Measurements from ENCODE around the gene RERG.

RERG gene

DNA sequence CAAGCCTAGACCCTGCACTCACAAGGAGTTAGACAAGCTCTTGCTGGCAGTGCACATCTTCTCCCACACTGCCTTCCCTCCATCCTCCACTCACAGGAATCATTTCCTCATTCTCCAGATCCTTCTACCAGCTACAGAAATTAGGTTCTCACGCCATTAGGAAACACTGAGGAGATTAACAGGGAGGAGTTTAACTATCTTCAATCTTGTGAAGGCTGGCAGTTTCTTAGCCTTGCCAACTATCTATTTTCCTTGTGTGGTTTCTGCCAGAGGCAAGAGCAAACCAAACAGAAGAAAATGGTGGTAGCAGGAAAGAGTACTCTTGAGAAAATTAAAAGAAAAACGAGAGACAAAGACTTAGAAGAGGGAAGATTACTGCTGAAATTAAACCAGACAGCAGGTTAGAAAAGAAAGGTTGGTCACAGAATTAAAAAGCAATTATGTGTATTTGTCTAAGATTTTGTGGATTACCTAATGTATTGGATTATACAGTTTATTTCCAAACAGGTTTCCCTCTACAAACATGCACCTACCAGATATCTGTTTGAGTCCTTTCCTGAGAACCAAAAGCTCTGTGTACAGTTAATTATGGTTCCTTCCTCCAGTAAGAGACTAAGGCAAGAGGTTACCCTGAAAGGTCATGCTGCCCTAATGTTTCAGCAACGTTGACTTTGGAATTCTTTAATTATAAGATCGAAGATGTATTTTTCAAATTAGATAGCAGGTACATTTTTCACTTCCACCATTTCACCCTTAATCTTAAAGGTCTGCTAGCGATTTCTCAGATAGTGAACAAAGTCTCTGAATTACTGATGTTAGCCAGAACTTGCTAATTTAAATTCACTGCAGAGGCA, 5.0 kb downstream of the RERG start:
- DNase-seq, result no peak

DNA sequence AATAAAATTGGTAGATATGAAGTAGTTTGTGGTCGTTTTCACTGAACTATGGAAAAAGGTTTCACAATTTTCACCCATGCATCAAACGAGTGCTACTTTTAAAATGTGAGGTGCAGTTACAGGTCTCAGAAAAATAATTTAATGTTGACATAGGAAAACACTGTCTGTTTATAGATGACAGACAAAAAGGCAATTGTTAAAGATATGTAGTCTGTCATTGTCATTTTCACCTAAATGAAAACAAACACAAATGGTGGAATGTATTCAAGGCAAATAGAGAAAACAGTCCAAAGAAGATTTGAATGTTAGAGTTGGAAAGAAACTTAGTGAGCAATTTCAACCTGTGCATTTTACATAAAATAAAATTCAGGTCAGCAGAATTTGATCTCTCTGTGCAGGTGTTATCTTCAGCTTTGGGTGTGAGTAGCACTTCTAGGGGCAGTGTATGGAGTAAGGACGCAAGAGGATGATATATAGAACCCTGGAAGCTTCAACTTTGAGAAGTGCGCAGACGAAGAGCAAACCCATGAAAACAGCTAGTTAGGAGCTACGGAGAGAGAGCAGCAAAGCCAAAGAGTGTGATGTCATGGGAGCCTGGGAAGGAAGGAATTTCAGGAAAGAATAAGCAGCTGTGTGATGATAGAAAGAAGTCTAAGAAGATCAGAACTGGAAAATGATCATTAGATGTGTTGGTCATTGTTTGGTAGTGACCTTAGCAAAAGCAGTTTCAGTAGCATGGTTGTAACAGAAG, 6.2 kb downstream of the RERG start:
- no peak for DNase-seq

DNA sequence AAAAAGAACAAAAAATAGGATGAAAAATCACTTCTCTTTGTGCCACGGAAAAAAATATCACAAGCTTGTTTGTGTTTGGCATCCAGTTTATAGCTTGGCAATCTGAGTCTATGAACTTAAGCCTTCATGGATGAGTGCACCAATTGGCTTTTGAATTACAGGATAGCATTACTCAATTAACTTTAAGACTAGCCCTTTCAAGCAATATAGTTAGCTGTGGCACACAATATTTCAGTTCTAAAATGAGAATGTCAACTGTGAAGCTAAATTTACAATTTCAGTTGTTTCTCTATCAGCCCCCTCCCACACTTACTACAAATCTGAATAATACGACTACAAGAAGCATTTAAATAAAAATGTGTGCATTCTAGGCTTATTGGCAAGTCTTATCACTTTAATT, 8.3 kb downstream of the RERG start:
- DNase-seq, result peak; percentile 24

DNA sequence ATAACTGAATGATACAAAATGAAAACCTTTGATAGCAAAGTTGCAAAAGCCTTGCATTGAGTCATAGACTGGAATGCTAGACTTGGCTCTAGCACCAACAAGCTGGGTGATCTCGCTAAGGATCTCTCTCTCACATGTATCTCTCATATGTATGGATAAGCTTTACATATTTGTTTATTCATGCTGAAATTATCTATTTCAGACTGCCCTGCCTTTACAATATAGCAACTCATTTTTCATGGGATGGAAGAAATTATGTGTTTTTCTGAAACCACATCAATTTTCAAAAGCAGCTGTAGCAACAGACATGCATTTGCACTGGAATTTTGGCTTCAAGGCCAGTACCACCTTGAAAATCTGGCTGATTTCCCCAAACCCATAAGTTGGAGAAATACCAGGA, 11.4 kb downstream of the RERG start:
- DNase-seq, result no peak

DNA sequence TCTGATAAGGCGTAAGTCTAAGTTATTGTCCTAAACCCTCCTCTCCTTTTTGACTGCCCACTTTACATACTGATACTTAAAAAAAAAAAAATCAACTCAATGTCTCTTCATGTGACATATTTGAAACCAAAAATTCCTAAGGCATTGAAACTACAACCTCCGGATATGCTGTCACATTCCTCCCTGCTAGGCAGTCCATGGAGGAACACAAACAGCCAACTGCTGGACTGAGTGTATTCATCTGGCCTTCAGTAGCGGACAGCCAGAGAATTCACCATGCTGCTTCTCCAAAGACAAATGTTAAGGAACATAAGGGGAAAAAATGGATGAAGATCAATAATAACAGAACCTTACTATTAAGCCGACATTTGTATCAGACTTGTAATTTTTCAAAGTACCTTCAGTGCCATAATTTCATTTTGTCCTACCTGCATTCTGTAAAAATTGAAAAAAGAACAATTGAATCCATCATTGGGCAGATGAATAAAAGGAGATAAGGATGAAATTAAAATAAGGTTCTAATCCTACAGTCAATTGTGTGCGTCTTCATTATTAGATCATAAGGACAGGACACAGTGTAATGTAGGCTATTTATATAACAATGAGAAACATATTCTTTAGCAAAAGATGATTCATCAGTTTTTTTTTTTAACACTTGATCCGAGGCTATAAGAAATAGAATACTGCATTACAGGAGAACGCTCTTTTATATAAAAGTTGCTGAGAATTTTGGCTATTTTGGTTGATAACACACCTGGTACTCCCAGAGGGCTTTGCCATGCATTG, 12.2 kb downstream of the RERG start:
- DNase-seq, result no peak

DNA sequence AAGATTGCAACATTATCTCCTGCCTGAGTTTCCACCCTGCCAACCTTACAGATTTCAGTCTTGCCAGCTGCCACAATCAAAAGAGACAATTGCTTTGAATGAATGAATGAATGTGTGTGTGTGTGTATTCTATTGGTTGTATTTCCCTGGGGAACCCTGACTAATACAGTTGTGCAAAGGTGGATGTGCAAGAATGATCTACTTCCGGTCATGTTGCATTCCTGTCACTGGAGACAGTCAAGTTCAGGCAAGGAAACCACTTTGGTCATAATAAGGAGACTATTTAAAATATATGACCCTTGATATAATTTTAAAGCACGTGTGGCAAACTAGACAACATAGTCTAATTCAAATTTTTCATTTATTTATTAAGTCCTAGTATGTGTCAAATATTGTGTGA, 13.1 kb downstream of the RERG start:
- no peak for DNase-seq

DNA sequence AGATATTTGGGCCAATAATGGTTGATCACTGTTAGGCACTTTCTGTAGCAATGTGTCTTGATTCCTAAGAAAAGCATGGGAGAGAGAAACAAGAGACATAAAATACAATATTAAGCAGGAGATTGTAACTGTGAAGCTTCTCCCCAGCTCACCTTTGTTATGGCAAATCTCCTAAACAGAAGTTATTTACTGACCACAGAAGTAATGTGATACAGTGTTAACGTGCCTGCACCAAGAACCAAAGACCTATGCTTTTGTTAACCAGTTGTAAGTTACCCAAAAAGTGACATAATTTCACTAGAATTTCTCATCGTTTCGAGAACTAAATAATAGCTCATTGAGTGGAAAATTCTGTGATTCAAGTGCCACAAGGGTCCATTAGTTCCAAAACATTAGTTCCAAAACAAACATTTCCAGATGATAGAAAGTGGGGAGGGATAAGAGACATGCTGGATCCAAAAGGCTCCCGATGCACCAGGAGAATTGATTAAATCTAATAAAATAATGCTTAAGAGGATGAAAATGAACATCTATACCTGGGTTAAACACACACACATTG, 14.3 kb downstream of the RERG start:
- DNase-seq, result no peak

DNA sequence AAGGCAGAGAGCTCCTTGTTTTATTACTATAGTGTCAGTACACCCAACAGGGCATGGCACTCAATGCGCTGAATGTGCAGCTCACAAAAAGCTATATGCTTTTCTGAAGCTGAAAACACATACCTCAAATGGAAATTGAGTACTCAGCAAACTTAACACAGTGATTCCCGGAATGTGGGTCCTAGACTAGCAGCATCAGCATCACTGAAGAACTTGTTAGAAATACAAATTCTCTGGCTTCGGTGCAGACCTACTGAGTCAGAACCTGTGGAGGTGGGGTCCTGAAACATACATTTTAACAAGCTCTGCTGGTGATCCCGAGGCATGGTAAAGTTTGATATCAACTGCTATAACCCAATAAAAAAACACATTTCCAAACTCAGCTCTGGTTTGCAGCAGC, 14.9 kb downstream of the RERG start:
- no peak for DNase-seq

DNA sequence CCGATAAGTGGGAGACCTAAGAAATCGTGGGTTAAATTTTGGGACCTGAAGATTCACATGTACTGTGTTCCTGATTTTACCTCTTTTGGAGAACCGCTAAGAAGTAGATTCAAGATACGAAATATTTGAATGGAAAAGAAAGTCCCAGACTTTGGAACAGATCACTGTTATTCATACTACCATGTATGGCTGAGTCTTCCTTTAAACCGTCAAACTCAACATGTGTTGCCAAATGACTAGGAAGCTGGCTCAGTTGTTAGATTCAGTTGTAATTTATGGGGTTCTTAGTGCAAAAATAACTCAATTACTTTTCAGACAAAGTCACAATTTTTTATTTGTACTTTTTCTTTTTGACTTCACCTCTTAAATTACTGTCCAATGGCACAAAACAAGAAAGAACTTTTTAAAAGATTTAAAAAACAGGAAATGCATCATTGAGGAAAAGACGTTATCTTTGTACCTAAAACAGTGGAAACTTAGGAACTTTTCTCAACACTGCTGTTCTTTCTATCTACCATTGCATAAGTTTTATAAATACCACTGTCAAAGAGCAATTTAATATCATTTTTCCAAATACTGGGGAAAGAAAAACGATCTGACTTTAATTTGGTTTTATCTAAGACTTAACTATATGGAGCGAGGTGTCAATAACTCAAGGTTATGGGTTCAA, 15.7 kb downstream of the RERG start:
- DNase-seq, result no peak

DNA sequence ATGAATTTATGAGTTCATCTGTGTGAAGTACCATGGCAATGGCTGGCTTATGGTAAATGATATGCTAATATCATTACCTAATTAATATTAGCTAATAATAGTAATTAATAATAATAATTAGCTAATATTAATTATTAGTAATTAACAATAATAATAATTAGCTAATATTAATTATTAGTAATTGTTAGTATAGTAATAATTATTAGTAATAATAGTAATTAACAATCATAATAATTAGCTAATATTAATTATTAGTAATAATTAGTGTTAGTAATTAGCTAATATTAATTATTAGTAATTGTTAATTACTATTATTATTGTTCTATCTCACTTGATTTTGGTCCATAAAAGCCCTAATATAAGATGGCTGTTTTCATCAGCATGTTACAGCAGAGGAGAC, 19.8 kb downstream of the RERG start:
- no peak for DNase-seq

DNA sequence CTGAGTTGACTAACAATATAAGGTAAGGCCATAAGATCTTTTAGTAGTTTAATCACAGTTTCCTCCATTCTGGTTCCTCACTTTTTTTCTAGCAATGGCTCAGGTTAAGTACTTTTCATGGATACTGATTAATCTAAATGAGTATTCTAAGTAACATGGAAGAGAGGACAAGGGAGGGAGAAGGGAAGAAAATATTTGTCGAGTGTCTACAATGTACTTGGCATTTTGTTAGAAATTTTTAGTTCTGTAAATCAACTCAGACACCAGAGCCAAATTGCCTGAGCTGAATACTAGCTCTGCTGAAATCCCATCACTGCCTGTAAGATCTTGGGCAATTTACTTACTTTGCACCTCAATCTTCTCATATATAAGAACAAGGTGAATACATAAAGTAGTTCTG, 20.2 kb downstream of the RERG start:
- DNase-seq, result no peak

DNA sequence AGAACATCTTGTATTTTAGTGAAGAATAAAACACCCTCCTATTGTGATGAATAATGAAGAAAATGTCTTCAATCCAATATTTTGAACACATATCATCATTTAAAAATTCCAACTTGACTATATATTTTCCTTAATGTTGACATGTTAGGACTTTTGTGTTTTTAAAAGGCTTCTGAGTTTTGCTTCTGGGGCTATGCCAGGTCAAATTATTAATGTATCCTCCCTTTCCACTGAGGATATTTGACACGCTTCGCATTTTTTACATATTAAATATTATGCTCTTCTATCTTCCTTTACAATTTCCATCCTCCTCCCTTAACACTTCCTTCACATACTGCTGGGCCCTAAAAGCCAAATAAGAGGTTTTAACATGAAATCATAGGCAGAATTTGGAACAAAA, 20.6 kb downstream of the RERG start:
- no peak for DNase-seq

DNA sequence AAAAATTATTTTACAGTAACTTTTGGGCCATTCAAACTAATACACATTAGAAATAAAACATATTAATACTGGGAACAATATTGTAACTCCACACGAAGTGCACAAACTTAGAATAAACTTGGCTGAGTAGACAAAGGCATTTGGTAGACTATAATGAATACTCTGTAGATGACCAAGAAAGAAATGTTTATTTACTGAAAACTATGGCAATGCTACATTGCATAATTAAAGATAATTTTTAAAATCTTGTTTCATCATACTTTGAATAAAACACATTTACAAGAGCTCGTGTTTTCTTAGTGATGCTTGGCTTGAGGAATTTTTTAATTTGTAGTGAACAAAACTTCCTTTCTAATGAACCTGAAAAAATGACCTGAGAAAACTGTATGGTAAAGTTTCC, 21.3 kb downstream of the RERG start:
- DNase-seq, result no peak

DNA sequence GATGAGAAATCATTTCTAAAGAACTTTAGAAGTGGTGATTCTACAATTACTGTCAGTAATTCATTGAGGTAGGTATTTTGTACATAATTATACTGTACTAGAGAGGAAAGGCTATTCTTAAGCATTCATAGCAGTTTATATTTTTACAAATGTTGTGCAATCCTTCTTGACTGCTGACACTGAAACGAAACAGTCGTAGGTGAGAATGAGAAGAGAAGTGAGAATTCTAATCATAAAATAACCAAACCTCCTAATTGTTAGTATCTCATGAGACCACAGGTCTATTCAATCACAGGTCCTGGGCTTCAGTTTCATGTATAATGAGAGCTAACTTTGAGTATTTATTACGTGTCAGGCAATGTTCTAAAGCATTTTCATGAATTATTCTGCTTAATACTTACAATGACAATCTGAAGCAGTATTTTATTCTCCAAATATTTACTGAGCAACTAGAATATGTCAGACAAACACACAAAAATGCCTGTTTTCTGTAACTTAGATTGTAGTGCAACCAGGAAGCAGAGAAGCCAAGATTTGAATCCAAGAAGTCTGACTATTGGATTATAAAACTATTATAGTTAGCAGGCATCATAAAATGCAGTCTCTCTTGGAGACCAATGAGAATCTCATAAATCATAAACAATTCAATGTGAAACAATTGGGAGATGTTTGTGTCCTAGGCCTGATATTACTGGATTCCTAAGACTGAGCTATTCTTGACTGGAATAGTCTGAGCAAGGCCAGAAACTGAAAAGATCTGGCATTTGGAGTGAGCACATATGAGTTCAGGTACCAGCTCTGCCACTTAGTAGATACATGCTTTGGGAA, 24.3 kb downstream of the RERG start:
- DNase-seq, result no peak

DNA sequence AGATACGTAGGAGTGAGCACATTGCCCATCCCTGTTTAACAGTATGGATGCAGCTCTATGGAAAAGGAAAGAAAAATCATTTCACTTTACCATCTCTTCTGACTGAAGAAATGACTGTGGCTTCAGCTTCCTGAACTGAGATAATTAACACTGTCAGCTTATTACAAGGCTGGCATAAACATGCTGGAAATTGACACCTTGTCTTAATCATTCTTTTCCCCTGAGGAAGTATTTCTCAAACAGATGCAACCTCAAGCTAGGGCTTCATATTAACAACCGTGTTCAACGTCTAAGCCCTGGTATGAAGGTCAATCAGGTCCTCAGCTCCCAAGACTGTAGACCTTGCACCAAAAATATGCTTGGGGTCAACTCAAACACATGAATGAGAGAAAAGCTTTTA, 25.0 kb downstream of the RERG start:
- no peak for DNase-seq

DNA sequence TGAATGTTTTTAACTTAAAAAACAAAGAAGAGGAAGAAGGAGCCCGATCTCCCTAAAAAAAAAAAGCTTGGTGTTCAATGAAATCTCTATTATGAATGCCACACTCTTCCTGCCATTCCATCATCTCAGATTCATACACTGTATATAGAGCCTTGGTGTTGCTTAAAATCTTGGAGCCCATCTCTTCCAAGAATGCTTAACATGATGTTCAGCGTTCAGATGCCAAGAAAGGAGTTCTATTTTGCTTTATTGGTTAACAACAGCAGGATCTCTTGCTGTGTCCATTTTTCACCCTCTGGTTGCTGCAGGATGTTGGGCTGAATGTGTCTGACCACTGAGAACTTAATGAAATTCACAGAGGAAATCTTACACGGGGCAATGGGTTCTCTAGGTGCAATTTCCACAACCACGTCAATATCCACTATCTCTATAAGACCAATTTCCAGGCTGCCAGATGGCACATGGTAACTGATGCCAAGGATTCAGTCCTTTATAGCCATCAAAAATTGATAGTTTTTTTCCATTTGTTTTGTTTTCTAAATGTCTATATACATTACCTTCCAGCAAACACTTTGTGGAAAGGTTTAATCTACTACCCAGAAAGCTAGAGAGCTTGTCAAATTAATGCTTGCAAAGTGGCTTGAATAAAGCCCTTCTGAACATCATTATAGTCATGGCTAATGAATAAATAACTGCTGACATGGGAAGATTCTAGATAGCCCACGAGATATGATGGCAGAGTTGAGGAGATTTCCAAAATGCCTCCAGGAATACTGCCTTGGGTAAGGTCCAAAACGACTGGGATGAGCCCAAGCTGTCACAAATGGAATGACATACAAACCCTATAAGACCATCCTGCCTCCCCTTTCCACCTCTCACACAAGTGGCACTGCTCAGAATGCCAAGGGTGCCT, 26.5 kb downstream of the RERG start:
- DNase-seq, result no peak

DNA sequence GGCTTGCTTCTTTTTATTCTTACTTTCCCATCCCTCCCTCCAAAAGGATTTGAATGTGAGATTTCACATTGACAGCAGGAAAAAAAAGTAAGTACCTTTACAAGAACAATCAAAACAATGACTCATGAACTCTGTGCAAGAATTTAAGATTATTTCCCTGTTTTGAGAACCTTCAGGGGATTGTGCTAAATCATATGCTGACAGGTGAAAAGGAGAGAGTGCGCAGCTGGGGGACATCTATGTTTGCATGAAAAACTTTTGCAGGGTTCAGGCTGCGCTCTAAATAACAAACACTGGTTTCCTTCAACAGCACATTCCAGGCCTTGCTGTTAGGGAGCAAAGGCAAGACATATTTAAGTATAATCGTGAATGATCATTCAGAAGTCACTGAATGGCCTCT, 27.3 kb downstream of the RERG start:
- no peak for DNase-seq

DNA sequence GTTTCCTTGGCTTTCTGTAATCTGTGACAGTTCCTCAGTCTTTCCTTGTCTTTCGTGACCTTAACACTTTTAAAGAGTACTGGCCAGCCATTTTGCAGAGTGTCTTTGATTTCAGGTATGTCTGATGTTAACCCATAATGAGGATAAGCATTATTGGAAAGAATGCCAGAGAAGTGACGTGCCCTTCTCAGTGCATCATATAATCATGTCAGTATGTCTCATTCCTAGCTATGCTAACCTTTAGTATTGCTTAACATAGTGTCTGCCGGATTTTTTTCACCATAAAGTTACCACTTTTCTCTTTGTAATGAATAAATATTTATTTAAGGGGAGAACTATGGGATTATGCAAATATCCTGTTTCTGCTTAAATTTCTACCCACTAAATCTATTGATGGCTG, 28.5 kb downstream of the RERG start:
- no peak for DNase-seq

DNA sequence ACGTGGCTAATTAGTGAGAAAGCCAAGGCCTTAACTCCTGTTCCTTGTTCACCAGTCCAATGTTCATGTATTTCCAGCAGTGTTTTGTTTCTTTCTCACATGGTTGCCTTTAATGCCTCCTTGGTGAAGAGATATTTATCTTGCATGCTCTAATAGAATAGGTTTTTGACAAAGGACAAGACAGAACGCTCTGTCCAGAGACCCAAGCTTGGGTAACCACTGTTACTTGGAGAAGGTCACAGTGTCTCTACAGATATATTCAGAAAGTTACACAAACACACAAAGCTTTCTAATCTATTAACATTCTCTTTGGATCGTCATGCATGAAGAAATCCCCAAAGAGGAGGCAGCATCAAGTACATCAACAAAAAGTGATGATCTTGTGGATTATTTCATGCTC, 33.1 kb downstream of the RERG start:
- DNase-seq, result no peak

DNA sequence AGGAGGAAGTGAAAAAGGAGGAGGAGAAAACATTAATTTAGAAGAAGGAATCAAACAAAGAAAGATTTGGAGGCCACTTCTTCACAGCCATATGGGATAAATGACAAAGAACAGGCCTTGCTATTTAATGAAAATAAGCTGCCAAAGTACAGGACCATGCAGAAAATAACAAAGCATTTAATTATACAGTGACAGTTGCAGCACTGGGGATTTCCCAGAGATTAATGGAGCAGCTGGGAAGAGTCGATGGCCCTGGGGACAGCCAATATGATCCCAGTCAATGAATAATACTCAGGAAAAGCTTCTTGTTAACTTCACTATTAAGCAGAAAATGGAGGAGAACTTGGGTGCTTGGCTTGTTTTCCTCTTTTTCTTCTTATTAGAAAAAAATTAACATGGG, 34.6 kb downstream of the RERG start:
- no peak for DNase-seq

DNA sequence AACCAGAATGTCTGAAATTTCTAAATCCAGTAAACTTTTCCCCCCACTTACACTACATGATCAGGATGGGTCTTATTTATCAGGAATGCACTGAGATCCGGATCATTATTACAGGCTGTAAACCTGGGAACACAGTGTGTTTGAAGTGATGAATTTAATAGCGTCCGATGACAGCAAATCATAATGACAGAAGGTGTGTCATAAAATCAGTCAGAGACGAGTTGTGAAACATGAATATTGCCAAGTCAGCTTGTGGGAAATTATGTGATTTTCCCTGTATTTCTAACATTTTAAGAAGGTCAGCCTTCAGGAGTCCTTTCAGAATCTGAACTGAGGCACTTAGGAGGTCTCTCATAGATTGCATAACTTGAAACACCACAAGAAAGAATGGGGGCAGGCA, 36.7 kb downstream of the RERG start:
- no peak for DNase-seq
